Measurements from ENCODE around the gene HOXB9.

The HOXB9 gene

GRCh38 chr17:48579760-48580554 lies 46.2 kb downstream of the HOXB9 start:
- peak in 1 of 2 experiments; percentile 51 for DNase-seq

GRCh38 chr17:48579471-48579759 lies 46.7 kb downstream of the HOXB9 start:
- no peak for DNase-seq

- no peak for DNase-seq
These were observed 47.3 kb downstream of the HOXB9 start for GRCh38 chr17:48578616-48579470.

- peak in 1 of 2 experiments; percentile 48 for DNase-seq
These were observed 48.1 kb downstream of the HOXB9 start, which contains the start of gene HOXB4 for GRCh38 chr17:48577946-48578615. HOXB4 (minus strand) TSS chr17:48578350; CDS start chr17:48578319, 31 bp downstream.

- no peak for DNase-seq
These were observed 48.7 kb downstream of the HOXB9 start for GRCh38 chr17:48577330-48577945.

GRCh38 chr17:48576479-48577309 lies 49.5 kb downstream of the HOXB9 start:
- peak in 1 of 2 experiments; percentile 24 for DNase-seq

- DNase-seq = no peak
These were observed 50.3 kb downstream of the HOXB9 start for GRCh38 chr17:48575673-48576478.

GRCh38 chr17:48575066-48575582 lies 51.0 kb downstream of the HOXB9 start:
- DNase-seq = peak in 1 of 2 experiments; percentile 34

- no peak for DNase-seq
These were observed 51.6 kb downstream of the HOXB9 start for GRCh38 chr17:48574505-48575065.

GRCh38 chr17:48571826-48572417 lies 54.2 kb downstream of the HOXB9 start:
- no peak for DNase-seq

Measured in NCI-H526 (cell line).